DOHH2 (cell line): ENCODE results near the gene PCDHGB1.

ENCODE experiments used
- H3F3A ChIP-seq: fragments of 200-600 bp; sonication (generic), shearing (Covaris generic); 2 replicates; pipeline ENCODE4 v1.6.0; 2016; ENCODE audit warnings: antibody characterized with exemption, mild to moderate bottlenecking; ENCODE audit not compliant: control insufficient read depth, insufficient read depth
- H3K27ac ChIP-seq: fragments of 200-600 bp; sonication (generic); 2 replicates; pipeline ENCODE4 v1.5.1; 2014; ENCODE audit warnings: low read depth, mild to moderate bottlenecking, low read length, moderate library complexity
- H3K27me3 ChIP-seq: fragments of 200-600 bp; sonication (generic); 2 replicates; pipeline ENCODE4 v1.6.1; 2014; ENCODE audit warnings: mild to moderate bottlenecking, low read length, mixed read lengths; ENCODE audit not compliant: control insufficient read depth
- H3K36me3 ChIP-seq: fragments of 200-600 bp; sonication (generic); 2 replicates; pipeline ENCODE4 v1.6.1; 2014; ENCODE audit warnings: mild to moderate bottlenecking, low read length, moderate library complexity, mixed read lengths; ENCODE audit not compliant: control insufficient read depth
- H3K4me1 ChIP-seq: fragments of 200-600 bp; sonication (generic); 2 replicates; pipeline ENCODE4 v1.6.1; 2014; ENCODE audit warnings: mild to moderate bottlenecking, low read length, mixed read lengths; ENCODE audit not compliant: control insufficient read depth
- H3K4me2 ChIP-seq: fragments of 200-600 bp; sonication (generic); 2 replicates; pipeline ENCODE4 v1.6.0; 2014; ENCODE audit warnings: mild to moderate bottlenecking, low read length, moderate library complexity
- H3K4me3 ChIP-seq: fragments of 200-600 bp; sonication (generic); 2 replicates; pipeline ENCODE4 v1.5.1; 2014; ENCODE audit warnings: mild to moderate bottlenecking, low read length, mixed read lengths
- H3K79me2 ChIP-seq: fragments of 200-600 bp; sonication (generic); 2 replicates; pipeline ENCODE4 v1.6.1; 2014; ENCODE audit warnings: mild to moderate bottlenecking, low read length, mixed read lengths; ENCODE audit not compliant: control insufficient read depth
- H3K9me2 ChIP-seq: fragments of 200-600 bp; sonication (generic); replicated peaks from 2 replicates; pipeline ENCODE4 v1.6.1; 2014; ENCODE audit warnings: mild to moderate bottlenecking, low read length, mixed read lengths; ENCODE audit not compliant: control insufficient read depth
- H3K9me3 ChIP-seq: fragments of 200-600 bp; sonication (generic); 2 replicates; pipeline ENCODE4 v1.6.1; 2014; ENCODE audit warnings: antibody characterized with exemption, low read length, mixed read lengths; ENCODE audit not compliant: control insufficient read depth, insufficient read depth
- H4K20me1 ChIP-seq: fragments of 200-600 bp; sonication (generic); 2 replicates; pipeline ENCODE4 v1.6.0; 2014; ENCODE audit warnings: low read depth, mild to moderate bottlenecking, antibody characterized with exemption, low read length, moderate library complexity; ENCODE audit not compliant: control insufficient read depth, insufficient read depth
- CTCF ChIP-seq: fragments of 200-600 bp; sonication (generic); IDR thresholded peaks from one replicate; pipeline ENCODE4 v1.5.1; 2014; ENCODE audit warnings: antibody characterized with exemption, mild to moderate bottlenecking, low read depth, low read length; ENCODE audit not compliant: poor library complexity, severe bottlenecking
- EZH2phosphoT487 ChIP-seq: fragments of 200-600 bp; sonication (generic); IDR thresholded peaks from 2 replicates; pipeline ENCODE4 v1.6.1; 2017; ENCODE audit warnings: borderline replicate concordance, mild to moderate bottlenecking, antibody characterized with exemption, low read length, moderate library complexity, mixed read lengths

PCDHGB1 gene

GRCh38 chr5:141320225-141321169 is 29.4 kb upstream of the PCDHGB1 start, which contains the start of gene TAF7:
Gene TAF7, minus strand, starts transcription at chr5:141320784. Its CDS starts 740 bp downstream, at chr5:141320044.
- H3K9me3 ChIP-seq, result peaks cover 39% of the 10 kb centered on the region
- peaks cover 26% of the 10 kb centered on the region for H3K4me1 ChIP-seq
- peak within 1 kb of the TSS; percentile 66 for H3K4me2 ChIP-seq
- peak within 1 kb of the TSS; percentile 79 for H3K27ac ChIP-seq
- H3F3A ChIP-seq, result no peaks in the 10 kb centered on the region
- TF ChIP-seq EZH2phosphoT487, result no peak
- TF ChIP-seq CTCF, result peak; percentile 87
- H4K20me1 ChIP-seq, result no peaks in the 10 kb centered on the region
- H3K9me2 ChIP-seq, result no peaks in the 10 kb centered on the region
- H3K4me3 ChIP-seq, result peak within 1 kb of the TSS; percentile 82
- H3K36me3 ChIP-seq, result peaks cover 45% of the 10 kb centered on the region
- no peaks in the 10 kb centered on the region for H3K27me3 ChIP-seq
- peaks cover 50% of the 10 kb centered on the region for H3K79me2 ChIP-seq

GRCh38 chr5:141322261-141322660 is 27.6 kb upstream of the PCDHGB1 start:
- Histone ChIP-seq H3K9me2 (no peaks in the 10 kb centered on the region), H3K27ac (no peak overlapping the region), H3K79me2 (peaks cover 32% of the 10 kb centered on the region), H3F3A (no peaks in the 10 kb centered on the region), H3K4me3 (peak overlapping the region; percentile 11), H3K27me3 (no peaks in the 10 kb centered on the region), H4K20me1 (no peaks in the 10 kb centered on the region), H3K9me3 (peaks cover 37% of the 10 kb centered on the region), H3K4me2 (peak overlapping the region; percentile 66; the same call in 1 of the 2 replicates), H3K4me1 (peaks cover 39% of the 10 kb centered on the region), H3K36me3 (peaks cover 28% of the 10 kb centered on the region)
- TF ChIP-seq CTCF (no peak), EZH2phosphoT487 (no peak)

GRCh38 chr5:141326088-141326854 is 23.6 kb upstream of the PCDHGB1 start:
- peak overlapping the region; percentile 73 for H3K4me2 ChIP-seq
- peaks cover 12% of the 10 kb centered on the region; the same call in 1 of the 2 replicates for H3K9me3 ChIP-seq

More at GRCh38 chr5:141326088-141326854, 23.6 kb upstream of the PCDHGB1 start:
- Histone ChIP-seq H3K9me2 (no peaks in the 10 kb centered on the region), H3K27ac (peak overlapping the region; percentile 31; the same call in 1 of the 2 replicates), H3F3A (no peaks in the 10 kb centered on the region), H3K27me3 (no peaks in the 10 kb centered on the region), H3K79me2 (no peaks in the 10 kb centered on the region), H3K4me3 (peak overlapping the region; percentile 80), H3K36me3 (no peaks in the 10 kb centered on the region), H4K20me1 (no peaks in the 10 kb centered on the region), H3K4me1 (peaks cover 37% of the 10 kb centered on the region)
- TF ChIP-seq CTCF (peak; percentile 75), EZH2phosphoT487 (no peak)
